DND-41 (cell line): ENCODE data around the gene ATP7A.

Experiments used
- EZH2 ChIP-seq: IDR thresholded peaks from 3 replicates; pipeline ENCODE4 v1.6.1; 2012; ENCODE audit warnings: borderline replicate concordance, low read depth, mild to moderate bottlenecking, moderate library complexity, low read length, inconsistent platforms; ENCODE audit not compliant: severe bottlenecking
- TF ChIP-seq, protein P1 (sequence below): IDR thresholded peaks from 2 replicates; pipeline ENCODE4 v1.5.1; 2012; ENCODE audit warnings: borderline replicate concordance, low read length, moderate library complexity, mild to moderate bottlenecking; ENCODE audit not compliant: poor library complexity, severe bottlenecking; ENCODE audit errors: extremely low read depth

DNA sequence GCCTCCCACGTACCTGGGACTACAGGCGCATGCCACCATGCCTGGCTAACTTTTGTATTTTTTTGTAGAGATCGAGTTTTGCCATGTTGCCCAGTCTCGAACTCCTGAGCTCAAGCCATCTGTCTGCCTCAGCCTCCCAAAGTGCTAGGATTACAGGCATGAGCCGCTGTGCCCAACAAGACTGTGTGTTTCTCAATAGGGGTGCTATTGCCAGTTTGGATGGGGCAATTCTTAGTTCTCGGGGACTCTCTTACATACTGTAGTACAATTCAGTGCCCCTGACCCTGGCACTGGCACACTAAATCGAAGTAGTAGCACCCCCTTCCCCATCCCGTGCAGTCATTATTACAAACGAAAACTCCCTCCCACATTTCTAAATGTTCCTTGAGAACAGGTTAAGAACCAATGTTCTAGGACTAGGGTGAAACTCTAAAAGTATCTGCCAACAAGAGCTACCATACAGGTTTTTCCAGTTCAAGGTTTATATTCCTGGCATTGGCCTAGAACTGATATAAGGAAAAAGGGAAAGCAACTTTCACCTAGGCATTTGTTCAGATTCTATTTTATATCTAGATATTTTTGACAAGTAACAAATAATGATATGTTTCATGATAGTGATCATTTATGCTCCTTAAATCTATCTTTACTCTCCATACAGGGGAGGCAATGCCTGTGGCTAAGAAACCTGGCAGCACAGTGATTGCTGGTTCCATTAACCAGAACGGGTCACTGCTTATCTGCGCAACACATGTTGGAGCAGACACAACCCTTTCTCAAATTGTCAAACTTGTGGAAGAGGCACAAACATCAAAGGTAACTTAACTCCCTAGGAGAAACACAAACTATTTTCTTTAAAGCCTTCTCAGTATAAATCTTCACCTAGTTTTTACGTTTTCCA is 109.3 kb downstream of the ATP7A start:
- TF ChIP-seq, protein P1, sequence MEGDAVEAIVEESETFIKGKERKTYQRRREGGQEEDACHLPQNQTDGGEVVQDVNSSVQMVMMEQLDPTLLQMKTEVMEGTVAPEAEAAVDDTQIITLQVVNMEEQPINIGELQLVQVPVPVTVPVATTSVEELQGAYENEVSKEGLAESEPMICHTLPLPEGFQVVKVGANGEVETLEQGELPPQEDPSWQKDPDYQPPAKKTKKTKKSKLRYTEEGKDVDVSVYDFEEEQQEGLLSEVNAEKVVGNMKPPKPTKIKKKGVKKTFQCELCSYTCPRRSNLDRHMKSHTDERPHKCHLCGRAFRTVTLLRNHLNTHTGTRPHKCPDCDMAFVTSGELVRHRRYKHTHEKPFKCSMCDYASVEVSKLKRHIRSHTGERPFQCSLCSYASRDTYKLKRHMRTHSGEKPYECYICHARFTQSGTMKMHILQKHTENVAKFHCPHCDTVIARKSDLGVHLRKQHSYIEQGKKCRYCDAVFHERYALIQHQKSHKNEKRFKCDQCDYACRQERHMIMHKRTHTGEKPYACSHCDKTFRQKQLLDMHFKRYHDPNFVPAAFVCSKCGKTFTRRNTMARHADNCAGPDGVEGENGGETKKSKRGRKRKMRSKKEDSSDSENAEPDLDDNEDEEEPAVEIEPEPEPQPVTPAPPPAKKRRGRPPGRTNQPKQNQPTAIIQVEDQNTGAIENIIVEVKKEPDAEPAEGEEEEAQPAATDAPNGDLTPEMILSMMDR: no peak
- TF ChIP-seq EZH2: no peak
